ENCODE data around the gene PACSIN2.

PACSIN2 gene

DNA sequence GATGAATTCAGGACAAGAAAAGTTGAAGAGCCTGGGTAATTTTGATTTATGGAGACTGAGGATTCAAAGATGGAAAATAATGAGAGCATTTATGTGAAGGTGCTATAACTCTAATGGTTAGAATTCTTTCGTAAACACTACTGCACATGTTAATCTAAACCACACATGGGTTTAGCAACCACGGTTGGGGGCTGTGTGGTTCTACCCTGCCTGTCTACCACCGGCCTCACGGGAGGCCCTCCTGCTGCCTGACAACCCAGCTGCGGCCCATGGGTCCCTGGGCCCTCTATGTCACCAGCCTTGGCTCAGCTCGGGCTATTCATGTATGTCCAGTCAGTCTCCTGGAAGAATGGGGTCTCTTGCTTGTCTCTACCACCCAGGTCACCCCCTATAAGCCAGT lies 89.4 kb downstream of the PACSIN2 start:
- no peak for TF ChIP-seq SIN3A (IDR thresholded peaks at IDR 0.05; ENCODE audit: borderline replicate concordance, insufficient read depth, low read length)
- no peak for TF ChIP-seq POLR2AphosphoS5 (IDR thresholded peaks at IDR 0.05; ENCODE audit: low read depth, low read length)
- no peak for TF ChIP-seq FOXP2 (optimal IDR thresholded peaks at IDR 0.05; ENCODE audit: borderline replicate concordance, extremely low read depth, extremely low read length, insufficient read depth)
- TF ChIP-seq REST (IDR thresholded peaks at IDR 0.05; ENCODE audit: insufficient read depth in 1 of 2, low read depth in 2 of 2, low read length in 2 of 2), result no peak
- TF ChIP-seq TAF1 (IDR thresholded peaks at IDR 0.05; ENCODE audit: borderline replicate concordance, insufficient read depth, low read length), result no peak

DNA sequence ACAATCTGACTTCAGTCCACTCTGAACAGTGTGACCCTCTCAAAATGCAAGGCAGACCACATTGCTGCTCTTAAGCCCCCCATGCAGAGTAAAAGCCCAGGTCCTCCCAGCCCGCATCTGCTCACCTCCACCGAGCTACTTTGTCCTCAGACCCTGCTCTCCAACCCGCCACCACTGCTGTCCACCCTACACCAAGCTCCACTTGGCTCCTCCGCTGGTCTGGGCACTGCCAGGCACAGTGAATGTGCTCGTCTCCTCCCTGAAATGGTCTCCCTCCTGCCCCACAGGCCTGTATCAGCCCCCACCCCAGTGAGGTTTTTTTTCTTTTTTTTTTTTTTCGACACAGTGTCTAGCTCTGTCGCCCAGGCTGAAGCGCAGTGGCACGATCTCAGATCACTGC lies 90.5 kb downstream of the PACSIN2 start:
- no peak for TF ChIP-seq FOXP2 (optimal IDR thresholded peaks at IDR 0.05; ENCODE audit: borderline replicate concordance, extremely low read depth, extremely low read length, insufficient read depth)
- TF ChIP-seq POLR2AphosphoS5 (IDR thresholded peaks at IDR 0.05; ENCODE audit: low read depth, low read length), result no peak
- no peak for TF ChIP-seq SIN3A (IDR thresholded peaks at IDR 0.05; ENCODE audit: borderline replicate concordance, insufficient read depth, low read length)
- TF ChIP-seq TAF1 (IDR thresholded peaks at IDR 0.05; ENCODE audit: borderline replicate concordance, insufficient read depth, low read length), result no peak
- no peak for TF ChIP-seq REST (IDR thresholded peaks at IDR 0.05; ENCODE audit: insufficient read depth in 1 of 2, low read depth in 2 of 2, low read length in 2 of 2)

DNA sequence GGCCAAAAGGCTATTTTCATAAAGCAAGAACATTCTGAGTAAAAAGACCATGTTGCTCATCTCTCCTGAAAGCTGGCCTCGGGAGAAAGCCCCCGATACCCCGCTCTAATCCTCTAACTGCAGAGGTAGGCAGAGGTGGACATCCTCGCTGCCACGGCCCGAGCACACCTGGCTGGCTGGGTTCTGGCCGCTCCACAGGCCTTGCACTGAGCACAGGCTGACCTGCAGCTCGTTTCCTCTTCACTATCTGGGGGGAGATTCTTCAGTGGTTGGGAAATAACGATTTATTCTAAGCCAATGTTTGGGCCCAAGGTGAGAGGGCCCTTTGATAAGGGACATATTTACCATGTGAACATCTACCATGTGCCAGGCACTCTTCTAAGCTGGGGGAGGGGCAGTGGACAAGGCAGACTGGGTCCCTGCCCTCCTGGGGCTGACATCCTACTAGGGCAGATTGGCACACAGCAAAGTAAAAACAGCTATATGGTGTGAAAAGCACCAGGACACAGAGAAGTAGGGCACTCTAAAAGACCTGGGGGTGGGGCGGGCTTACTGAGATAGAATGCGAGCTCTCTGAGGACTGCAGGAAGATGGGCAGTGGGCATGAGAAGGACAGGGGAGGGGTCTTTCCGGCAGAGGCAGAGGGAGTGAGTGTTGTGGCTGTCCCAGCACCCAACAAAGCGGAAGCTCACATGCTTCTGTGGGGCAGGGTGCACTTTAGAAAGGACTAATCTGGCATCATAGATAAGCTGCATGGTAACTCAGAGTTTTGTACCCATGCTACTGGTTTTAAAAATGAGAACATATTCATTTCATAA lies 92.4 kb downstream of the PACSIN2 start:
- no peak for TF ChIP-seq SIN3A (IDR thresholded peaks at IDR 0.05; ENCODE audit: borderline replicate concordance, insufficient read depth, low read length)
- no peak for TF ChIP-seq FOXP2 (optimal IDR thresholded peaks at IDR 0.05; ENCODE audit: borderline replicate concordance, extremely low read depth, extremely low read length, insufficient read depth)
- TF ChIP-seq REST (IDR thresholded peaks at IDR 0.05; ENCODE audit: insufficient read depth in 1 of 2, low read depth in 2 of 2, low read length in 2 of 2), result no peak

GRCh38 chr22:42920101-42920820 lies 94.7 kb downstream of the PACSIN2 start:
- no peak for TF ChIP-seq POLR2AphosphoS5 (IDR thresholded peaks at IDR 0.05; ENCODE audit: low read depth, low read length)
- TF ChIP-seq SIN3A (IDR thresholded peaks at IDR 0.05; ENCODE audit: borderline replicate concordance, insufficient read depth, low read length), result no peak
- no peak for TF ChIP-seq FOXP2 (optimal IDR thresholded peaks at IDR 0.05; ENCODE audit: borderline replicate concordance, extremely low read depth, extremely low read length, insufficient read depth)
- TF ChIP-seq TAF1 (IDR thresholded peaks at IDR 0.05; ENCODE audit: borderline replicate concordance, insufficient read depth, low read length), result no peak
- TF ChIP-seq REST (IDR thresholded peaks at IDR 0.05; ENCODE audit: insufficient read depth in 1 of 2, low read depth in 2 of 2, low read length in 2 of 2), result no peak

Measured in PFSK-1 (cell line).